Mammary epithelial cell (primary cell): ENCODE measurements around the gene CENPQ.
"Not testable (repeated sequence)": the region's sequence is repeated elsewhere in the genome, so short reads cannot be mapped to it uniquely, and the experiment has no call there.

ENCODE experiments used
- CTCF ChIP-seq, 2 donors: IDR thresholded peaks in 1 of 2; conservative IDR thresholded peaks in 1 of 2; 2 replicates each; pipeline ENCODE4 v1.5.1; 2011 to 2012; ENCODE audit warnings: inconsistent platforms in 2 of 2, low read length in 2 of 2, mild to moderate bottlenecking in 2 of 2, control low read depth in 1 of 2, low read depth in 1 of 2; ENCODE audit not compliant: insufficient read depth in 1 of 2; ENCODE audit errors: extremely low read depth in 1 of 2
- EZH2 ChIP-seq: IDR thresholded peaks from 2 replicates; pipeline ENCODE4 v1.6.1; 2012; ENCODE audit warnings: low read length, inconsistent platforms, borderline replicate concordance

- TF ChIP-seq CTCF (conservative IDR thresholded peaks at IDR 0.05 in 1 of 2, IDR thresholded peaks at IDR 0.05 in 1 of 2; ENCODE audit: extremely low read depth in 1 of 2, insufficient read depth in 1 of 2, low read depth in 1 of 2, low read length in 2 of 2); EZH2: not testable (repeated sequence)
Observed at GRCh38 chr6:49481846-49482245, 18.7 kb downstream of the CENPQ start.
